Activated CD4-positive, alpha-beta memory T cell treated with anti-CD3 and anti-CD28 coated beads for 36 hours (primary cell): ENCODE measurements around the gene DGLUCY. TPM values are rescaled to one million over a fixed set of nuclear protein-coding genes. Genes with fewer than 3 reads are reported as not detected.
"Not testable (repeated sequence)": the region's sequence is repeated elsewhere in the genome, so short reads cannot be mapped to it uniquely, and the experiment has no call there.

Source experiments
- CTCF ChIA-PET: fragments of 350-600 bp; sonication (Branson Sonifier 250); formaldehyde crosslinking; loops from one replicate; lab custom pipeline; 2021; ENCODE audit warnings: antibody characterized with exemption, inconsistent platforms; lab: Charles Lee
- POLR2A ChIA-PET: fragments of 350-600 bp; sonication (Branson Sonifier 250); formaldehyde crosslinking; loops from one replicate; lab custom pipeline; 2021; ENCODE audit warnings: antibody characterized with exemption; lab: Charles Lee
- DNase-seq: peaks from one replicate; pipeline ENCODE4 v3.0.0-alpha.2; 2020
- H3K27ac Mint-ChIP-seq: one replicate; pipeline ENCODE4 v1.8.0; 2021; ENCODE audit warnings: mixed read lengths
- H3K27me3 Mint-ChIP-seq: one replicate; pipeline ENCODE4 v1.8.0; 2021; ENCODE audit warnings: mixed read lengths
- H3K36me3 Mint-ChIP-seq: one replicate; pipeline ENCODE4 v1.8.0; 2021; ENCODE audit warnings: mixed read lengths
- H3K4me1 Mint-ChIP-seq: one replicate; pipeline ENCODE4 v1.8.0; 2021; ENCODE audit warnings: low read depth, mixed read lengths
- H3K4me3 Mint-ChIP-seq: one replicate; pipeline ENCODE4 v1.8.0; 2021; ENCODE audit warnings: mild to moderate bottlenecking, mixed read lengths
- H3K9me3 Mint-ChIP-seq: one replicate; pipeline ENCODE4 v1.8.0; 2021; ENCODE audit warnings: mixed read lengths
- intact Hi-C: fragments of 100-400 bp; cut with micrococcal nuclease; formaldehyde crosslinking; loops from one replicate; pipeline ENCODE4 v1.15.1; 2023
- total RNA-seq, 2 experiments: library from RNA; stranded (reverse); gene quantifications; one replicate each; pipeline ENCODE4 v1.2.3, GENCODE V29; 2021

DGLUCY gene
- total RNA-seq, 2 experiments from 2014 or later: 54.3 to 58.1 TPM

- no peaks in the 10 kb centered on the region for H3K27me3 Mint-ChIP-seq
- CTCF ChIA-PET: interaction anchor here (0.8 to 6.9 kb wide), 8 partner anchors 10 to 127 kb away, joined by 4 to 71 read pairs (median 6); no protein-coding TSS in a partner anchor
- H3K4me1 Mint-ChIP-seq: peaks cover 97% of the 10 kb centered on the region
- peak overlapping the region; percentile 73 for H3K4me3 Mint-ChIP-seq
- DNase-seq: no peak
- H3K27ac Mint-ChIP-seq: peak overlapping the region; percentile 84
- POLR2A ChIA-PET: interaction anchor here (0.8 to 8.4 kb wide), 13 partner anchors 8 to 273 kb away, joined by 3 to 325 read pairs (median 4); no protein-coding TSS in a partner anchor
- peaks cover 32% of the 10 kb centered on the region for H3K36me3 Mint-ChIP-seq
- intact Hi-C loops: loop anchor here (1.0 to 5.0 kb wide), 6 partner anchors 10 to 130 kb away; no protein-coding TSS in a partner anchor
- peaks cover 5% of the 10 kb centered on the region for H3K9me3 Mint-ChIP-seq
Measured at GRCh38 chr14:91242635-91243034, 128.8 kb downstream of the DGLUCY start.

- peaks cover 28% of the 10 kb centered on the region for H3K36me3 Mint-ChIP-seq
- peaks cover 5% of the 10 kb centered on the region for H3K9me3 Mint-ChIP-seq
- intact Hi-C loops: loop anchor here (1.0 to 5.0 kb wide), 6 partner anchors 9 to 129 kb away; no protein-coding TSS in a partner anchor
- no peak for DNase-seq
- POLR2A ChIA-PET: interaction anchor here (0.7 to 8.4 kb wide), 18 partner anchors 9 to 273 kb away, joined by 3 to 325 read pairs (median 4); partner anchors contain the start of gene DGLUCY
- H3K4me1 Mint-ChIP-seq: peaks cover 97% of the 10 kb centered on the region
- H3K27ac Mint-ChIP-seq: peak overlapping the region; percentile 84
- peak overlapping the region; percentile 73 for H3K4me3 Mint-ChIP-seq
- CTCF ChIA-PET: interaction anchor here (0.7 to 6.9 kb wide), 13 partner anchors 9 to 274 kb away, joined by 3 to 71 read pairs (median 4); partner anchors contain the start of gene RPS6KA5
- no peaks in the 10 kb centered on the region for H3K27me3 Mint-ChIP-seq
Measured at GRCh38 chr14:91243074-91243471, 129.2 kb downstream of the DGLUCY start.

GRCh38 chr14:91244501-91244901 lies 130.6 kb downstream of the DGLUCY start, which contains the start of gene GPR68:
Gene GPR68 (minus strand): TSS chr14:91244704. CDS start chr14:91235050, 9,654 bp downstream.
- ChIA-PET POLR2A (interaction anchor here (0.5 to 8.4 kb wide), 15 partner anchors 8 to 861 kb away, joined by 3 to 325 read pairs (median 4); partner anchors contain the start of gene DGLUCY), CTCF (interaction anchor here (0.7 to 6.9 kb wide), 8 partner anchors 8 to 174 kb away, joined by 3 to 71 read pairs (median 4); no protein-coding TSS in a partner anchor)
- peaks cover 25% of the 10 kb centered on the region for H3K36me3 Mint-ChIP-seq
- H3K4me1 Mint-ChIP-seq: peaks cover 93% of the 10 kb centered on the region
- H3K9me3 Mint-ChIP-seq: peaks cover 5% of the 10 kb centered on the region
- peak within 1 kb of the TSS; percentile 84 for H3K27ac Mint-ChIP-seq
- H3K27me3 Mint-ChIP-seq: no peaks in the 10 kb centered on the region
- peak; percentile 51 for DNase-seq
- intact Hi-C loops: loop anchor here (5.0 kb wide), 1 partner anchor 128 kb away; no protein-coding TSS in a partner anchor
- peak within 1 kb of the TSS; percentile 73 for H3K4me3 Mint-ChIP-seq

- ChIA-PET CTCF (interaction anchor here (0.9 to 6.9 kb wide), 4 partner anchors 17 to 67 kb away, joined by 3 to 71 read pairs (median 21); no protein-coding TSS in a partner anchor), POLR2A (interaction anchor here (0.8 to 8.4 kb wide), 11 partner anchors 7 to 275 kb away, joined by 3 to 325 read pairs (median 8); partner anchors contain the start of gene DGLUCY)
- peak; percentile 89 for DNase-seq
- H3K36me3 Mint-ChIP-seq: peaks cover 22% of the 10 kb centered on the region
- intact Hi-C loops: loop anchor here (5.0 kb wide), 4 partner anchors 183 to 627 kb away; partner anchors contain the start of genes PPP4R3A and RPS6KA5
- peak overlapping the region; percentile 73 for H3K4me3 Mint-ChIP-seq
- peaks cover 93% of the 10 kb centered on the region for H3K4me1 Mint-ChIP-seq
- H3K27me3 Mint-ChIP-seq: no peaks in the 10 kb centered on the region
- peak overlapping the region; percentile 84 for H3K27ac Mint-ChIP-seq
- H3K9me3 Mint-ChIP-seq: peaks cover 5% of the 10 kb centered on the region
Measured at GRCh38 chr14:91245029-91245428, 131.2 kb downstream of the DGLUCY start.

- not testable (repeated sequence) for H3K27me3 Mint-ChIP-seq, H3K9me3 Mint-ChIP-seq, DNase-seq
- ChIA-PET CTCF (interaction anchor here (0.9 to 6.9 kb wide), 4 partner anchors 17 to 68 kb away, joined by 3 to 71 read pairs (median 21); no protein-coding TSS in a partner anchor), POLR2A (interaction anchor here (0.6 to 8.4 kb wide), 9 partner anchors 11 to 276 kb away, joined by 3 to 325 read pairs (median 8); partner anchors contain the start of gene DGLUCY)
- Mint-ChIP-seq H3K4me1 (peaks cover 94% of the 10 kb centered on the region), H3K4me3 (peak overlapping the region; percentile 73), H3K27ac (peak overlapping the region; percentile 84), H3K36me3 (peaks cover 28% of the 10 kb centered on the region)
- intact Hi-C loops: loop anchor here (1.0 to 5.0 kb wide), 9 partner anchors 15 to 627 kb away; partner anchors contain the start of genes CCDC88C, PPP4R3A and RPS6KA5
Measured at GRCh38 chr14:91245616-91246015, 131.7 kb downstream of the DGLUCY start.

- Mint-ChIP-seq H3K4me3 (peak overlapping the region; percentile 73), H3K4me1 (peaks cover 94% of the 10 kb centered on the region), H3K27ac (peak overlapping the region; percentile 84), H3K27me3 (no peaks in the 10 kb centered on the region), H3K36me3 (peaks cover 27% of the 10 kb centered on the region), H3K9me3 (peaks cover 5% of the 10 kb centered on the region)
- POLR2A ChIA-PET: interaction anchor here (0.6 to 8.4 kb wide), 14 partner anchors 8 to 862 kb away, joined by 3 to 325 read pairs (median 5); partner anchors contain the start of gene DGLUCY
- DNase-seq: peak; percentile 92
- CTCF ChIA-PET: interaction anchor here (1.2 to 6.9 kb wide), 3 partner anchors 18 to 104 kb away, joined by 3 to 71 read pairs (median 39); no protein-coding TSS in a partner anchor
- intact Hi-C loops: loop anchor here (1.0 to 5.0 kb wide), 9 partner anchors 15 to 626 kb away; partner anchors contain the start of genes CCDC88C, PPP4R3A and RPS6KA5
Measured at GRCh38 chr14:91246051-91246852, 132.4 kb downstream of the DGLUCY start.

- DNase-seq: peak; percentile 67
- intact Hi-C loops: loop anchor here (5.0 kb wide), 5 partner anchors 188 to 868 kb away; partner anchors contain the start of genes PPP4R3A and RPS6KA5
- ChIA-PET CTCF (interaction anchor here (1.1 to 1.7 kb wide), 3 partner anchors 11 to 135 kb away, joined by 4 to 11 read pairs (median 5); no protein-coding TSS in a partner anchor), POLR2A (interaction anchor here (0.7 to 4.9 kb wide), 6 partner anchors 8 to 35 kb away, joined by 3 to 46 read pairs (median 3); no protein-coding TSS in a partner anchor)
- H3K36me3 Mint-ChIP-seq: peaks cover 18% of the 10 kb centered on the region
- no peaks in the 10 kb centered on the region for H3K27me3 Mint-ChIP-seq
- H3K27ac Mint-ChIP-seq: peak overlapping the region; percentile 92
- H3K4me1 Mint-ChIP-seq: peaks cover 85% of the 10 kb centered on the region
- peak overlapping the region; percentile 36 for H3K4me3 Mint-ChIP-seq
- H3K9me3 Mint-ChIP-seq: peaks cover 5% of the 10 kb centered on the region
Measured at GRCh38 chr14:91249841-91250616, 136.2 kb downstream of the DGLUCY start.

- DNase-seq: peak; percentile 27
- no peak overlapping the region for H3K4me3 Mint-ChIP-seq
- CTCF ChIA-PET: interaction anchor here (0.9 to 1.4 kb wide), 2 partner anchors 9 to 36 kb away, joined by 3 to 4 read pairs; no protein-coding TSS in a partner anchor
- peaks cover 18% of the 10 kb centered on the region for H3K36me3 Mint-ChIP-seq
- intact Hi-C loops: loop anchor here (5.0 kb wide), 1 partner anchor 869 kb away; no protein-coding TSS in a partner anchor
- H3K4me1 Mint-ChIP-seq: peaks cover 79% of the 10 kb centered on the region
- H3K9me3 Mint-ChIP-seq: peaks cover 5% of the 10 kb centered on the region
- no peaks in the 10 kb centered on the region for H3K27me3 Mint-ChIP-seq
- H3K27ac Mint-ChIP-seq: peak overlapping the region; percentile 92
- POLR2A ChIA-PET: interaction anchor here (1.1 to 4.9 kb wide), 2 partner anchors 9 to 24 kb away, joined by 3 to 46 read pairs; no protein-coding TSS in a partner anchor
Measured at GRCh38 chr14:91250912-91251311, 137.0 kb downstream of the DGLUCY start.

GRCh38 chr14:91252871-91253794 lies 139.3 kb downstream of the DGLUCY start:
- POLR2A ChIA-PET: interaction anchor here (1.2 to 4.9 kb wide), 3 partner anchors 10 to 26 kb away, joined by 4 to 46 read pairs (median 38); partner anchors contain the start of gene GPR68
- H3K36me3 Mint-ChIP-seq: peaks cover 9% of the 10 kb centered on the region
- no peaks in the 10 kb centered on the region for H3K9me3 Mint-ChIP-seq
- intact Hi-C loops: loop anchor here (1.0 to 5.0 kb wide), 2 partner anchors 10 to 871 kb away; no protein-coding TSS in a partner anchor
- H3K27ac Mint-ChIP-seq: peak overlapping the region; percentile 92
- peak; percentile 59 for DNase-seq
- H3K4me1 Mint-ChIP-seq: peaks cover 78% of the 10 kb centered on the region
- CTCF ChIA-PET: interaction anchor here (0.6 to 2.7 kb wide), 4 partner anchors 10 to 76 kb away, joined by 3 to 17 read pairs (median 8); no protein-coding TSS in a partner anchor
- H3K4me3 Mint-ChIP-seq: peak overlapping the region; percentile 59
- no peaks in the 10 kb centered on the region for H3K27me3 Mint-ChIP-seq
